Natural killer cell (primary cell): ENCODE results near the gene SORD. TPM values are rescaled to one million over a fixed set of nuclear protein-coding genes. Genes with fewer than 3 reads are reported as not detected.

Source experiments
- ATAC-seq, 3 donors: fragments of 150-1000 bp in 2 of 3; fragments of 200-7000 bp in 1 of 3; cut with Tn5 transposase; 1 replicate in 1 of 3; 2 replicates in 2 of 3; pipeline ENCODE4 v1.10.0; 2021; ENCODE audit warnings: mild to moderate bottlenecking in 2 of 3, moderate library complexity in 2 of 3
- DNase-seq, 2 donors: peaks; one replicate each; pipeline versions ENCODE4 v3.0.0 to v3.0.0-alpha.2; 2013 to 2021; ENCODE audit warnings: mixed read lengths in 1 of 2
- H3K27ac ChIP-seq: one replicate; pipeline ENCODE4 v1.5.1; 2013; ENCODE audit warnings: mild to moderate bottlenecking, low read length
- H3K27me3 ChIP-seq: one replicate; pipeline ENCODE4 v1.6.1; 2013; ENCODE audit warnings: low read length; ENCODE audit not compliant: control insufficient read depth, insufficient read depth
- H3K36me3 ChIP-seq: one replicate; pipeline ENCODE4 v1.6.1; 2013; ENCODE audit warnings: low read length; ENCODE audit not compliant: control insufficient read depth, insufficient read depth
- H3K4me1 ChIP-seq: one replicate; pipeline ENCODE4 v1.6.1; 2013; ENCODE audit warnings: low read length; ENCODE audit not compliant: control insufficient read depth, insufficient read depth
- H3K4me3 ChIP-seq: one replicate; pipeline ENCODE4 v1.5.1; 2013; ENCODE audit warnings: low read length
- H3K9me3 ChIP-seq: one replicate; pipeline ENCODE4 v1.6.1; 2013; ENCODE audit warnings: low read length; ENCODE audit not compliant: control insufficient read depth, insufficient read depth
- H3K27ac Mint-ChIP-seq, 2 donors: one replicate each; pipeline ENCODE4 v1.8.0; 2022; ENCODE audit warnings: mild to moderate bottlenecking in 2 of 2, mixed read lengths in 2 of 2, moderate library complexity in 1 of 2
- H3K27me3 Mint-ChIP-seq, 2 donors: one replicate each; pipeline ENCODE4 v1.8.0; 2022; ENCODE audit warnings: low read depth in 2 of 2, mixed read lengths in 2 of 2
- H3K36me3 Mint-ChIP-seq: one replicate; pipeline ENCODE4 v1.8.0; 2022; ENCODE audit warnings: mixed read lengths
- H3K4me1 Mint-ChIP-seq, 2 donors: one replicate each; pipeline ENCODE4 v1.8.0; 2022; ENCODE audit warnings: mixed read lengths in 2 of 2
- H3K4me3 Mint-ChIP-seq: one replicate; pipeline ENCODE4 v1.8.0; 2022; ENCODE audit warnings: mild to moderate bottlenecking, moderate library complexity, mixed read lengths
- H3K9me3 Mint-ChIP-seq, 2 donors: one replicate each; pipeline ENCODE4 v1.8.0; 2022; ENCODE audit warnings: mixed read lengths in 2 of 2
- CTCF ChIP-seq: fragments of 200-600 bp; IDR thresholded peaks from one replicate; pipeline ENCODE4 v1.8.0; 2022; ENCODE audit warnings: antibody characterized with exemption
- WGBS: methylation state at CpG from one replicate; pipeline ENCODE4 v1.1.7; 2013; ENCODE audit warnings: missing lambda C conversion rate; ENCODE audit not compliant: insufficient coverage; 5-methylcytosine and 5-hydroxymethylcytosine counted together
- intact Hi-C: fragments of 100-400 bp; cut with micrococcal nuclease; formaldehyde crosslinking; loops from one replicate; pipeline ENCODE4 v1.14.2; 2022
- total RNA-seq, 4 donors: library from RNA; stranded (reverse); fragments of 120-200 nt in 1 of 4; gene quantifications; one replicate each; pipeline versions ENCODE4 v1.2.3 to v1.2.4, GENCODE V29; 2013 to 2022

The SORD gene
- total RNA-seq, 3 donors from 2014 or later (not counting 1 experiment from before 2014, with no cell fraction given) = 2.6 to 5.7 (median 2.8) TPM

DNA sequence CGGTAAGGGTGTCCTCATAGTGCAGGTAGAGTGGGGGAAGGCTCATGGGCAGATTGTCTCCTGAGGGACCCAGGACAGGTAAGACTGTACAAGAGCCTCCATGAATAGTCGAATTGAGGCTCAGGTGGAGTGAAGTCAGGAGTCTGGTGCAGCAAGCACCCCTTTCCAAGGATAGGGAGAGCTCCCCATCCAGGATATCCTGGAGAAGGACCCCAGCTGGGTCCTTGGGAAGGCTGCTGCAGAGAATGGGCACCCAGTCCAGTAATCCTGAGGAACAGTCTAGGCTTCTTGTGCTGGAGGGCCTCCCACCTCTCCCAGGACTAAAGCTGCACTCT is 91.7 kb downstream of the SORD start:
- Mint-ChIP-seq H3K4me1 (peaks cover 14 to 29% of the 10 kb centered on the region in 2 donors), H3K9me3 (no peaks in the 10 kb centered on the region), H3K4me3 (no peak overlapping the region), H3K36me3 (no peaks in the 10 kb centered on the region), H3K27me3 (peaks cover 73 to 76% of the 10 kb centered on the region in 2 donors), H3K27ac (no peak overlapping the region)
- ATAC-seq (no peak), DNase-seq (no peak)
- Histone ChIP-seq H3K9me3 (no peaks in the 10 kb centered on the region), H3K27ac (no peak overlapping the region), H3K27me3 (peaks cover 66% of the 10 kb centered on the region), H3K4me3 (no peak overlapping the region), H3K36me3 (no peaks in the 10 kb centered on the region), H3K4me1 (peaks cover 31% of the 10 kb centered on the region)
- TF ChIP-seq CTCF = no peak
- WGBS = 7% methylated on average over 2 of the region's 2 CpGs
- intact Hi-C loops = no loop called here

DNA sequence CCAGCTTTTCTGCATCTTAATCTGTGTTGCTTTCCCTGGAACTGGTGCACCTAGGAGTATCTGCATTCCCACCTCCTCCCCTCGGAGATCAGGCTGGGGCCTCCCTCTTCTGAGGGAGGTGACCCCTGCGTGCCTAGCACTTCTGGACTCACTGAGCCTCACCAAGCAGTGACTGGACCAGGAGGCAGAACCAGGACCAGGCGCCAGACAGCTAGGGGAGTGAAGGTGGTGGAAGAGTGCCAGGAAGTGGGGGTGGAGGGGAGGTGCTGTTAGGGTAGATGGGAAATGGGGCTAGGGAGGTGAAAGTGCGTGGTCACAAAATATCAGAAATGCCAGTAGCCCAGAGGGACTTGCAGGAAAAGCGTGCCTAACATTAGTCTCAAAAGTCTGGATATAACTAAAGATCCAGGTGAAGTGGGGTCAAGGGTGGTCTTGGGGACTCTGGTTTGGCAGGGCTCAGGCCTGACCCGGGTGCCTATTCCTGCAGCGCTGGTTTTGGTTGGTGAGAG is 92.4 kb downstream of the SORD start:
- Histone ChIP-seq H3K27me3 (peaks cover 62% of the 10 kb centered on the region), H3K4me3 (no peak overlapping the region), H3K4me1 (peaks cover 31% of the 10 kb centered on the region), H3K9me3 (no peaks in the 10 kb centered on the region), H3K27ac (no peak overlapping the region), H3K36me3 (no peaks in the 10 kb centered on the region)
- peaks cover 14 to 29% of the 10 kb centered on the region in 2 donors for H3K4me1 Mint-ChIP-seq
- H3K36me3 Mint-ChIP-seq = no peaks in the 10 kb centered on the region
- H3K4me3 Mint-ChIP-seq = no peak overlapping the region
- 60% methylated on average over 7 of the region's 7 CpGs for WGBS
- DNase-seq = no peak
- no peak for ATAC-seq
- H3K27ac Mint-ChIP-seq = no peak overlapping the region
- peaks cover 67 to 70% of the 10 kb centered on the region in 2 donors for H3K27me3 Mint-ChIP-seq
- no peaks in the 10 kb centered on the region for H3K9me3 Mint-ChIP-seq
- TF ChIP-seq CTCF = no peak
- intact Hi-C loops = no loop called here

DNA sequence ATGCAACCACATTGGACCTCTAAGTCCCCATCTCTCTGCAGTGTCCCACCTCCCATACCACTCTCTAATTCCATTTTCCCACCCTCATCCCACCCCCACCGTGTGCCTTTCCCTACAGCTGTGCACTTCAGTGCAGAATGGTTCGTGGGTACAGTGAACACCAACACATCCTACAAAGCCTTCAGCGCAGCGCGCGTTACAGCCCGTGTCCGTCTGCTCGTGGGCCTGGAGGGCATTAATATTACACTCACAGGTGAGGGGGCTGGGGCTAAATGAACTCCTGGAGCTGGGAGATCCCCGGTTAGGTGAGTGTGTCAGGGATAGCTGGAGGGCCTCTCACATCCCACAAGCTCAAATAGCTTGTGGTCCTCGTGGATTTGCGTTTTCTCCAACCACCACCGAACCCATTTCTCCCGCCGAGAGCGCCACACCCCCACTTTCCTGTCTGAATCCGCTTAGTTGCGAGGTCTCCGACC is 93.0 kb downstream of the SORD start:
- DNase-seq (no peak), ATAC-seq (no peak)
- no peak for TF ChIP-seq CTCF
- H3K9me3 ChIP-seq = no peaks in the 10 kb centered on the region
- H3K4me1 ChIP-seq = peaks cover 31% of the 10 kb centered on the region
- H3K4me3 ChIP-seq = no peak overlapping the region
- H3K27ac ChIP-seq = no peak overlapping the region
- Mint-ChIP-seq H3K4me3 (no peak overlapping the region), H3K36me3 (no peaks in the 10 kb centered on the region), H3K27me3 (peaks cover 64 to 68% of the 10 kb centered on the region in 2 donors), H3K27ac (no peak overlapping the region), H3K4me1 (peaks cover 14 to 29% of the 10 kb centered on the region in 2 donors), H3K9me3 (no peaks in the 10 kb centered on the region)
- intact Hi-C loops = no loop called here
- no peaks in the 10 kb centered on the region for H3K36me3 ChIP-seq
- WGBS = 8% methylated on average over 14 of the region's 19 CpGs
- peaks cover 60% of the 10 kb centered on the region for H3K27me3 ChIP-seq
